ENCODE data around the gene FRG2. TPM values are rescaled to one million over a fixed set of nuclear protein-coding genes. Genes with fewer than 3 reads are reported as not detected.
"Not testable (repeated sequence)": the region's sequence is repeated elsewhere in the genome, so short reads cannot be mapped to it uniquely, and the experiment has no call there.

FRG2 gene
- total RNA-seq, 4 donors from 2014 or later: not detected

GRCh38 chr4:190017357-190018200 lies 9.5 kb downstream of the FRG2 start:
- Histone ChIP-seq H3K36me3 (no peaks in the 10 kb centered on the region), H3K4me1 (peaks cover 50% of the 10 kb centered on the region), H3K4me3 (peak overlapping the region; percentile 18), H3K27ac (no peak overlapping the region), H3K9me3 (no peaks in the 10 kb centered on the region), H3K27me3 (peaks cover 88% of the 10 kb centered on the region)
- TF ChIP-seq EP300 (IDR thresholded peaks at IDR 0.05) (no peak), POLR2A (IDR thresholded peaks at IDR 0.05) (no peak), POLR2AphosphoS5 (IDR thresholded peaks at IDR 0.05) (no peak)
- TF ChIP-seq, protein P1, sequence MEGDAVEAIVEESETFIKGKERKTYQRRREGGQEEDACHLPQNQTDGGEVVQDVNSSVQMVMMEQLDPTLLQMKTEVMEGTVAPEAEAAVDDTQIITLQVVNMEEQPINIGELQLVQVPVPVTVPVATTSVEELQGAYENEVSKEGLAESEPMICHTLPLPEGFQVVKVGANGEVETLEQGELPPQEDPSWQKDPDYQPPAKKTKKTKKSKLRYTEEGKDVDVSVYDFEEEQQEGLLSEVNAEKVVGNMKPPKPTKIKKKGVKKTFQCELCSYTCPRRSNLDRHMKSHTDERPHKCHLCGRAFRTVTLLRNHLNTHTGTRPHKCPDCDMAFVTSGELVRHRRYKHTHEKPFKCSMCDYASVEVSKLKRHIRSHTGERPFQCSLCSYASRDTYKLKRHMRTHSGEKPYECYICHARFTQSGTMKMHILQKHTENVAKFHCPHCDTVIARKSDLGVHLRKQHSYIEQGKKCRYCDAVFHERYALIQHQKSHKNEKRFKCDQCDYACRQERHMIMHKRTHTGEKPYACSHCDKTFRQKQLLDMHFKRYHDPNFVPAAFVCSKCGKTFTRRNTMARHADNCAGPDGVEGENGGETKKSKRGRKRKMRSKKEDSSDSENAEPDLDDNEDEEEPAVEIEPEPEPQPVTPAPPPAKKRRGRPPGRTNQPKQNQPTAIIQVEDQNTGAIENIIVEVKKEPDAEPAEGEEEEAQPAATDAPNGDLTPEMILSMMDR (IDR thresholded peaks at IDR 0.05): no peak
- WGBS: 5% methylated on average over 55 of the region's 62 CpGs
- DNase-seq (ENCODE audit: low spot score in 2 of 2): no peak

DNA sequence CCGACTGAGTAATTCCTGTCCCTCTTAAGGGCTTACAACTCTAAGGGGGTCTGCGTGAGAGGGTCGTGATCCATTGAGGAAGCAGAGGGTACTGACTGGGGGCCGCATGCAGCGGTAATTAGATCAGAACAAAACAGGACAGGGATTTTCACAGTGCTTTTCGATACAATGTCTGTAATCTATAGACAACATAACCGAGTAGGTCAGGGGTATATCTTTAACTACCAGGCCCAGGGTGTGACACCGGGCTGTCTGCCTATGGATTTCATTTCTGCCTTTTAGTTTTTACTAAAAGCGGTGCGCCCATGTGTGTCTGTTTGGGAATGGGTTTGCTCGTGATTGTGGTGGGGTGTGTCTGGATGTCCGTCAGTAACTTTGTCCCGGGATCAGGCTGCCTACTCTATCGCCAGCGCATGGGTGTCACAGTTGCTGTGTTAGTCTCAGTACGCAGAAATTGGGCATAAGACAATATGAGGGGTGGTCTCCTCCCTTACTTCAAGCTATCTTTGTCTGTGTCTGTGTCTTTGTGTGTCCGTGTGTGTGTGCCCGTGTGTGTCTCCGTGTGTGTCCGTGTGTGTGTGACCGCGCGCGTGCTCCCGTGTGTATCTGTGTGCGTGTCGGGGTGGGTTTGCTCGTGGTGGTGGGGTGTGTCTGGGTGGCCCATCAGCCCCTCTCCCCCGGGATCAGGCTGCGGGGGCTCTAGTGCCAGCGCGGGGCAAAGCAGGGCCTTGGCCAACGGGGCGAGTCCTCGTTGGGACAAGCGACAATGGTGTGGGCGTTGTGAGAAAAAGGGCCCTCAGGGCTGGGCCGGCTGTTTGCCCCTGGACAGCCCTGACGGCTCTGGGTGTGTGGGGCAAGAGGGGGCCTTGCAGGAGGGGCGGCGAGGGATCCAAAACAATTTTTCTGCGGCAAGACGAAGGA lies 10.4 kb downstream of the FRG2 start:
- Histone ChIP-seq H3K9me3 (no peaks in the 10 kb centered on the region), H3K27ac (no peak overlapping the region), H3K4me3 (peak overlapping the region; percentile 18), H3K36me3 (no peaks in the 10 kb centered on the region), H3K4me1 (peaks cover 49% of the 10 kb centered on the region), H3K27me3 (peaks cover 94% of the 10 kb centered on the region)
- 25% methylated on average over 24 of the region's 43 CpGs for WGBS
- DNase-seq (ENCODE audit: low spot score in 2 of 2): no peak
- no peak for TF ChIP-seq POLR2AphosphoS5 (IDR thresholded peaks at IDR 0.05)
- TF ChIP-seq POLR2A (IDR thresholded peaks at IDR 0.05): no peak
- TF ChIP-seq, protein P1 (IDR thresholded peaks at IDR 0.05): no peak
- TF ChIP-seq EP300 (IDR thresholded peaks at IDR 0.05): no peak

DNA sequence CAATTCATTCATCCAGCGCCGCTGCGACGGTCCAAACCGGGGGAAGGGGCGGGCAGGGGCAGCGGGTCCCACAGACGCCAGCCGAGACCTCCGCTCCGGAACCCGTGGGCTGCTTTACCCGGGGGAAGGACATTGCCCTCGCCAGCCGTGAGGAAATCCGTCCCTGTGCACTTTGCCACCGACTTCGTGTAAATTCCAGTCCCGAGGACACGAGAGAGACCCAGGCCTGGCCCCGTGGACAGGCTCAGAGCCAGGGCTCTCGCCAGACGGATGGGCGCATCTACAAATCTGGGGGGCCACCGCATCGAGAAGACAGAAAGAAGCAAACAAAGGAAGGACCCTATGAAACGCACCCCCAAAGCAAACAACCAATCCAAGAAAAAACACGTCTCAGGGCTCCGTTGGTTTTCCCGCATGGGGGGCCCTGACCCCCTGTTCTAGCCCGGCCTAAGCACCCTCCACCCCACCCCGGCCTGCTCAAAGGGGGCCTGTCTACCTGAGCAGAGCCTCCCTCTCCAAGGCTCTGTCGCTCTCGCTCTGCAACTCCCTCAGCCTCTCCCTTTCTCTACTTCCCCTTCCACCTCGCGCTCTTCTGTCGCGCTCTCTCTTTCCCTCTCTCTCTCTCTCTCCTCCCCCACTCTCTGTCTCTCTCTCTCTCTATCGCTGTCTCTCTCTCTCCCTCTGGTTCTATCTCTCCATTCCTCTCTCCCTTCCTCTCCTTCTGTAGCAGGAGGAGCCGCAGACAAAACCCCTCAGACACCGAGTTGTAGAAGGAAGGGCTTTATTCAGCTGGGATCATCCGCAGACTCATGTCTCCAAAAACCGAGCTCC lies 11.3 kb downstream of the FRG2 start:
- 15% methylated on average over 20 of the region's 43 CpGs for WGBS
- no peak overlapping the region for H3K27ac ChIP-seq
- peaks cover 86% of the 10 kb centered on the region for H3K27me3 ChIP-seq
- no peaks in the 10 kb centered on the region for H3K36me3 ChIP-seq
- TF ChIP-seq EP300 (IDR thresholded peaks at IDR 0.05) (no peak), POLR2A (IDR thresholded peaks at IDR 0.05) (no peak), POLR2AphosphoS5 (IDR thresholded peaks at IDR 0.05) (no peak)
- TF ChIP-seq, protein P1 (IDR thresholded peaks at IDR 0.05): no peak
- peak overlapping the region; percentile 37 for H3K4me3 ChIP-seq
- H3K9me3 ChIP-seq: no peaks in the 10 kb centered on the region
- no peak for DNase-seq (ENCODE audit: low spot score in 2 of 2)
- H3K4me1 ChIP-seq: peaks cover 41% of the 10 kb centered on the region

GRCh38 chr4:190014771-190015537 lies 12.1 kb downstream of the FRG2 start:
- Histone ChIP-seq H3K9me3 (no peaks in the 10 kb centered on the region), H3K27ac (no peak overlapping the region), H3K4me3 (peak overlapping the region; percentile 37), H3K27me3 (peaks cover 78% of the 10 kb centered on the region), H3K4me1 (peaks cover 33% of the 10 kb centered on the region), H3K36me3 (no peaks in the 10 kb centered on the region)
- WGBS: 3% methylated on average over 25 of the region's 76 CpGs
- TF ChIP-seq, protein P1 (IDR thresholded peaks at IDR 0.05): no peak
- TF ChIP-seq POLR2AphosphoS5 (IDR thresholded peaks at IDR 0.05) (no peak), POLR2A (IDR thresholded peaks at IDR 0.05) (no peak), EP300 (IDR thresholded peaks at IDR 0.05) (no peak)
- no peak for DNase-seq (ENCODE audit: low spot score in 2 of 2)

DNA sequence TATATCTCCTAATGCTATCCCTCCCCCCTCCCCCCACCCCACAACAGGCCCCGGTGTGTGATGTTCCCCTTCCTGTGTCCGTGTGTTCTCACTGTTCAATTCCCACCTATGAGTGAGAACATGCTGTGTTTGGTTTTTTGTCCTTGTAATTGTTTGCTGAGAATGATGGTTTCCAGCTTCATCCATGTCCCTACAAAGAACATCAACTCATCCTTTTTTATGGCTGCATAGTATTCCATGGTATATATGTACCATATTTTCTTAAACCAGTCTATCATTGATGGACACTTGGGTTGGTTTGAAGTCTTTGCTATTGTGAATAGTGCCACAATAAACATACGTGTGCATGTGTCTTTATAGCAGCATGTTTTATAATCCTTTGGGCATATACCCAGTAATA lies 37.1 kb downstream of the FRG2 start:
- not testable (repeated sequence) for H3K36me3 ChIP-seq; H3K9me3 ChIP-seq; H3K27me3 ChIP-seq; H3K4me1 ChIP-seq; H3K27ac ChIP-seq; DNase-seq (ENCODE audit: low spot score in 2 of 2); H3K4me3 ChIP-seq
- 84% methylated on average over 3 of the region's 3 CpGs for WGBS

Data from suprapubic skin (tissue), 4 donors.